IMR-90 (cell line): ENCODE results near the gene HELZ. TPM values are rescaled to one million over a fixed set of nuclear protein-coding genes. Genes with fewer than 3 reads are reported as not detected.

ENCODE experiments used
- ATAC-seq: fragments of 200-7000 bp; cut with Tn5 transposase; 2 replicates; pipeline ENCODE4 v1.9.1; 2020; ENCODE audit warnings: low read depth, mild to moderate bottlenecking, moderate library complexity
- BruUV-seq: library from RNA; stranded (reverse); fragments of 400-500 nt; replicated peaks from 2 replicates; lab custom pipeline; 2021; lab: Mats Ljungman, UMichigan
- CTCF ChIA-PET: fragments of 300-600 bp; formaldehyde crosslinking; extraction: SDS; loops from one replicate; lab custom pipeline; 2021; ENCODE audit warnings: antibody characterized with exemption; lab: Yijun Ruan, JAX
- POLR2A ChIA-PET: fragments of 300-600 bp; sonication (Branson Sonifier 250); formaldehyde crosslinking; loops from one replicate; lab custom pipeline; 2022; ENCODE audit warnings: antibody characterized with exemption; ENCODE audit not compliant: unreplicated experiment; lab: Charles Lee
- DNase-seq: peaks from one replicate; pipeline ENCODE4 v3.0.0; 2013
- H2AFZ ChIP-seq: replicated peaks from 2 replicates; pipeline ENCODE3; 2013; ENCODE audit warnings: low read length, mild to moderate bottlenecking; ENCODE audit not compliant: poor library complexity
- H2AK5ac ChIP-seq: 2 replicates; pipeline ENCODE4 v1.6.1; 2013; ENCODE audit warnings: low read depth, low read length, inconsistent platforms
- H2AK9ac ChIP-seq: replicated peaks from 2 replicates; pipeline ENCODE3; 2013; ENCODE audit warnings: mild to moderate bottlenecking, low read depth, low read length, moderate library complexity; ENCODE audit not compliant: poor library complexity
- H2BK120ac ChIP-seq: 2 replicates; pipeline ENCODE4 v1.6.1; 2013; ENCODE audit warnings: low read depth, low read length, inconsistent platforms
- H2BK15ac ChIP-seq: 3 replicates; pipeline ENCODE4 v1.6.1; 2013; ENCODE audit warnings: low read depth, low read length, inconsistent platforms
- H2BK20ac ChIP-seq: 2 replicates; pipeline ENCODE4 v1.6.1; 2013; ENCODE audit warnings: low read depth, mild to moderate bottlenecking, inconsistent platforms, low read length, moderate library complexity
- H2BK5ac ChIP-seq: 2 replicates; pipeline ENCODE4 v1.6.1; 2013; ENCODE audit warnings: mild to moderate bottlenecking, low read depth, low read length, inconsistent platforms; ENCODE audit not compliant: poor library complexity, severe bottlenecking
- H3K14ac ChIP-seq: replicated peaks from 2 replicates; pipeline ENCODE4 v1.6.1; 2013; ENCODE audit warnings: low read depth, low read length, inconsistent platforms
- H3K18ac ChIP-seq: 2 replicates; pipeline ENCODE4 v1.6.1; 2013; ENCODE audit warnings: low read depth, low read length, control low read depth
- H3K23ac ChIP-seq: 2 replicates; pipeline ENCODE4 v1.6.1; 2013; ENCODE audit warnings: low read depth, low read length, inconsistent platforms
- H3K27ac ChIP-seq: 2 replicates; pipeline ENCODE4 v1.5.1; 2013; ENCODE audit warnings: mild to moderate bottlenecking, control low read depth, low read length; ENCODE audit not compliant: insufficient read depth
- H3K27me3 ChIP-seq: 2 replicates; pipeline ENCODE4 v1.6.1; 2013; ENCODE audit warnings: low read length; ENCODE audit not compliant: control insufficient read depth, insufficient read depth
- H3K36me3 ChIP-seq: 2 replicates; pipeline ENCODE4 v1.6.1; 2013; ENCODE audit warnings: low read length, mixed read lengths; ENCODE audit not compliant: control insufficient read depth, insufficient read depth
- H3K4ac ChIP-seq: 2 replicates; pipeline ENCODE4 v1.6.1; 2013; ENCODE audit warnings: low read depth, low read length, inconsistent platforms
- H3K4me1 ChIP-seq: 2 replicates; pipeline ENCODE4 v1.6.1; 2013; ENCODE audit warnings: low read length, mixed read lengths; ENCODE audit not compliant: control insufficient read depth, insufficient read depth
- H3K4me2 ChIP-seq: 2 replicates; pipeline ENCODE4 v1.6.1; 2013; ENCODE audit warnings: low read depth, mild to moderate bottlenecking, control low read depth, low read length, moderate library complexity
- H3K4me3 ChIP-seq: 2 replicates; pipeline ENCODE4 v1.5.1; 2013; ENCODE audit warnings: low read depth, mild to moderate bottlenecking, control low read depth, low read length, moderate library complexity; ENCODE audit not compliant: insufficient read depth
- H3K56ac ChIP-seq: 2 replicates; pipeline ENCODE4 v1.6.1; 2013; ENCODE audit warnings: low read length, inconsistent platforms; ENCODE audit not compliant: insufficient read depth; ENCODE audit errors: extremely low read depth
- H3K79me1 ChIP-seq, 2 experiments: 2 replicates each; pipeline ENCODE4 v1.6.1; 2013; ENCODE audit warnings: low read length in 2 of 2, inconsistent platforms in 1 of 2, low read depth in 1 of 2
- H3K9ac ChIP-seq: 2 replicates; pipeline ENCODE4 v1.6.1; 2013; ENCODE audit warnings: low read depth, low read length, control low read depth
- H3K9me1 ChIP-seq: 2 replicates; pipeline ENCODE4 v1.6.1; 2013; ENCODE audit warnings: low read length, inconsistent platforms; ENCODE audit not compliant: insufficient read depth
- H3K9me3 ChIP-seq: 2 replicates; pipeline ENCODE4 v1.6.1; 2013; ENCODE audit warnings: low read length; ENCODE audit not compliant: control insufficient read depth, insufficient read depth
- H4K20me1 ChIP-seq: 2 replicates; pipeline ENCODE4 v1.6.1; 2013; ENCODE audit warnings: low read length, inconsistent platforms; ENCODE audit not compliant: insufficient read depth
- H4K5ac ChIP-seq: 2 replicates; pipeline ENCODE4 v1.6.1; 2013; ENCODE audit warnings: mild to moderate bottlenecking, low read depth, low read length, control low read depth
- H4K8ac ChIP-seq, 2 experiments: 2 replicates each; pipeline ENCODE4 v1.6.1; 2013; ENCODE audit warnings: low read depth in 2 of 2, low read length in 2 of 2, control low read depth in 1 of 2, inconsistent platforms in 1 of 2
- H4K91ac ChIP-seq: 2 replicates; pipeline ENCODE4 v1.6.1; 2013; ENCODE audit warnings: low read depth, low read length, inconsistent platforms; ENCODE audit not compliant: insufficient read depth
- BHLHE40 ChIP-seq: fragments of 150-350 bp; IDR thresholded peaks from 2 replicates; pipeline ENCODE4 v1.6.1; 2016; ENCODE audit warnings: mild to moderate bottlenecking, low read depth, low read length
- CEBPB ChIP-seq: IDR thresholded peaks from 2 replicates; pipeline ENCODE4 v1.6.1; 2012; ENCODE audit warnings: low read depth, low read length, improper control_type of control experiment
- ELK1 ChIP-seq: fragments of 150-350 bp; IDR thresholded peaks from 2 replicates; pipeline ENCODE4 v1.6.1; 2016; ENCODE audit warnings: low read depth, mild to moderate bottlenecking, low read length, moderate library complexity, borderline replicate concordance
- FOS ChIP-seq: fragments of 150-350 bp; IDR thresholded peaks from 2 replicates; pipeline ENCODE4 v1.6.1; 2016; ENCODE audit warnings: low read depth, low read length
- MAFK ChIP-seq: IDR thresholded peaks from 2 replicates; pipeline ENCODE4 v1.6.1; 2012; ENCODE audit warnings: low read depth, low read length, improper control_type of control experiment
- MAZ ChIP-seq: IDR thresholded peaks from 2 replicates; pipeline ENCODE4 v1.6.1; 2012; ENCODE audit warnings: low read depth, mild to moderate bottlenecking, low read length, improper control_type of control experiment, moderate library complexity, borderline replicate concordance
- MXI1 ChIP-seq: IDR thresholded peaks from 2 replicates; pipeline ENCODE4 v1.6.1; 2012; ENCODE audit warnings: low read depth, mild to moderate bottlenecking, low read length, moderate library complexity, borderline replicate concordance
- POLR2A ChIP-seq: IDR thresholded peaks from 2 replicates; pipeline ENCODE4 v1.6.1; 2012; ENCODE audit warnings: mild to moderate bottlenecking, low read depth, low read length
- RAD21 ChIP-seq: IDR thresholded peaks from 2 replicates; pipeline ENCODE4 v1.6.1; 2012; ENCODE audit warnings: low read length, improper control_type of control experiment
- RCOR1 ChIP-seq: IDR thresholded peaks from 2 replicates; pipeline ENCODE4 v1.6.1; 2012; ENCODE audit warnings: mild to moderate bottlenecking, low read length, improper control_type of control experiment; ENCODE audit not compliant: insufficient replicate concordance
- RFX5 ChIP-seq: IDR thresholded peaks from 2 replicates; pipeline ENCODE4 v1.8.0; 2012; ENCODE audit warnings: low read depth, mild to moderate bottlenecking, low read length, moderate library complexity
- SMC3 ChIP-seq: fragments of 150-350 bp; IDR thresholded peaks from 2 replicates; pipeline ENCODE4 v1.6.1; 2016; ENCODE audit warnings: low read depth, mild to moderate bottlenecking, antibody characterized with exemption, low read length, moderate library complexity
- USF2 ChIP-seq: fragments of 150-350 bp; IDR thresholded peaks from 2 replicates; pipeline ENCODE4 v1.6.1; 2017; ENCODE audit warnings: mild to moderate bottlenecking, antibody characterized with exemption, low read length, low read depth
- WGBS, 2 experiments: methylation state at CpG; one replicate each; pipeline versions ENCODE4 v1.1.5 to v1.1.7; 2013; ENCODE audit warnings: missing lambda C conversion rate in 2 of 2; ENCODE audit not compliant: insufficient read length in 1 of 2; ENCODE audit errors: extremely low coverage in 2 of 2; 5-methylcytosine and 5-hydroxymethylcytosine counted together
- dilution Hi-C: fragments of 300-500 bp; cut with HindIII; formaldehyde crosslinking; loops from one replicate; pipeline ENCODE4 v1.14.3; 2018; ENCODE audit warnings: low sequenced_read_pairs; ENCODE audit not compliant: unreplicated experiment
- in situ Hi-C: fragments of 300-500 bp; cut with MboI; formaldehyde crosslinking; loops from 3 replicates; pipeline ENCODE4 v1.14.3; 2019; ENCODE audit warnings: low sequenced_read_pairs, inconsistent platforms, mixed read lengths
- intact Hi-C: fragments of 100-400 bp; cut with micrococcal nuclease; formaldehyde crosslinking; loops from 2 replicates; pipeline ENCODE4 v1.10.0; 2022
- polyA plus RNA-seq, 3 experiments: library from polyadenylated mRNA; depleted of rRNA; stranded (reverse); fragments of >200 nt; gene quantifications; 2 replicates each; pipeline ENCODE4 v1.2.3, GENCODE V29; 2012; ENCODE audit warnings: low replicate concordance in 1 of 3
- total RNA-seq: library from RNA; depleted of rRNA; stranded (reverse); fragments of >200 nt; gene quantifications from 2 replicates; pipeline ENCODE4 v1.2.3, GENCODE V29; 2012
- TF ChIP-seq, protein P1 (sequence below): conservative IDR thresholded peaks from 2 replicates; pipeline ENCODE4 v1.5.1; 2012; ENCODE audit warnings: mild to moderate bottlenecking, low read depth, low read length, improper control_type of control experiment

Gene HELZ
- total and polyA plus RNA-seq, 2 of the 4 experiments (the other 2 are of a cell fraction): 8.0 to 60.6 TPM

DNA sequence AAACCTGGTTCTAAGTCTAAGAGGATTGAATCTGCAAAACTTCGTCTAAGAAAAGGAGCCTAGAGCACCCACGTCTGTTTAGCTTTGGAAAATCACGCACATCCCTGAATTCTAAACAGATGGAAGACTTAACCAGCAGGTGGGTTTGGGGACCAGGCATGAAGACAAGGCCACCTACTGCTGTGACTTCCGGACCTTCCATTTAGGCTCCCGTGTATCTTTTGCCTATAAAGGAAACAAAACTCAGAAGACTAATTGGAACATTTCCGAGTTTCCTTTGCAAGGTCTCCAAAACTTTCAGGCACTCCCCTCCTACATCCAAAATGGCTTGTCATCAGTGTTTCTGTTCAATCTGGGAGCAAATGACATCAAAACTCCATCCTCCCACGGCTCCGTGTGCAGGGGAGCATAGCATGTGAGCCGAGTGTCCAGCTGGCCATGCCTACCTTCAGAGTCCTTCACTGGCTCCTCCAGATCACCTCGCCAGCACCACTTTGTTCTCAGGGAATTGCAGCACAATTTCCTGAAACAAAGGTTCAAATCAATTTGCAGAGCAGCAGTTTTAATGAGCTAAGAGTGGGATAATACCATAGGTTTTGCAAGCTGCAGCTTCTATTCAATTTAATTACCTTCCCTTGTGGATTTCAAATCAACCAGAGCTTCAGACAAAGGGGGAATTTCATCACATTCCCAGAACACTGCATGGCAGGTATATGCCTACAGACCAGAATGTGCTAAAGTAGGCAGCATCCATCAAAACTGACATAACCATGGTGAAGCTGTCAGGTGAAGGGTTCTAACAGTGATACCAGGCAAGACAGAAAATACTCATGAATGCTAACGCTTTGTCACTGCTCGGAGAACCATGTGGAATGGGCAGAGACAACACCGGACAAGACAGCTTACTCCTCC, 177.2 kb downstream of the HELZ start:
- Histone ChIP-seq H3K9me3 (no peaks in the 10 kb centered on the region), H2BK15ac (no peak overlapping the region), H3K27ac (no peak overlapping the region), H3K9me1 (0 out of 2 replicates have a peak, but pooled peaks cover 2% of the 10 kb centered on the region), H3K4ac (no peak overlapping the region), H3K14ac (no peak overlapping the region; the same call in 1 of the 2 replicates), H3K56ac (no peak overlapping the region), H3K4me1 (peaks cover 4% of the 10 kb centered on the region), H4K8ac (no peak overlapping the region), H2BK20ac (no peak overlapping the region), H3K23ac (no peak overlapping the region; the same call in 1 of the 2 replicates), H4K91ac (no peak overlapping the region), H2AK9ac (no peak overlapping the region), H2AK5ac (no peak overlapping the region), H3K79me1 (no peaks in the 10 kb centered on the region; a peak in 1 of 4 replicates), H3K36me3 (peaks cover 3% of the 10 kb centered on the region; the same call in 1 of the 2 replicates), H3K18ac (no peak overlapping the region), H4K20me1 (no peaks in the 10 kb centered on the region), H3K4me3 (no peak overlapping the region), H2AFZ (no peak overlapping the region), H2BK120ac (no peak overlapping the region), H3K4me2 (no peak overlapping the region), H3K9ac (no peak overlapping the region), H3K27me3 (no peaks in the 10 kb centered on the region), H2BK5ac (no peak overlapping the region), H4K5ac (no peak overlapping the region)
- 100% methylated on average over 2 of the region's 13 CpGs; no CpG with 5 or more reads in 1 of the 2 experiments for WGBS, 2 experiments
- ChIA-PET CTCF (interaction anchor here (2.0 kb wide), 1 partner anchor 10 kb away, joined by 8 read pairs; no protein-coding TSS in a partner anchor), POLR2A (no interaction called here)
- ATAC-seq (no peak), DNase-seq (no peak)
- dilution Hi-C loops (no loop called here), intact Hi-C loops (no loop called here), in situ Hi-C loops (no loop called here)
- BruUV-seq: no TSS peak
- no peak for TF ChIP-seq SMC3
- TF ChIP-seq ELK1: no peak
- no peak for TF ChIP-seq FOS
- no peak for TF ChIP-seq RAD21
- TF ChIP-seq POLR2A: no peak
- TF ChIP-seq BHLHE40: no peak
- no peak for TF ChIP-seq RCOR1
- TF ChIP-seq MAFK: no peak
- TF ChIP-seq, protein P1, sequence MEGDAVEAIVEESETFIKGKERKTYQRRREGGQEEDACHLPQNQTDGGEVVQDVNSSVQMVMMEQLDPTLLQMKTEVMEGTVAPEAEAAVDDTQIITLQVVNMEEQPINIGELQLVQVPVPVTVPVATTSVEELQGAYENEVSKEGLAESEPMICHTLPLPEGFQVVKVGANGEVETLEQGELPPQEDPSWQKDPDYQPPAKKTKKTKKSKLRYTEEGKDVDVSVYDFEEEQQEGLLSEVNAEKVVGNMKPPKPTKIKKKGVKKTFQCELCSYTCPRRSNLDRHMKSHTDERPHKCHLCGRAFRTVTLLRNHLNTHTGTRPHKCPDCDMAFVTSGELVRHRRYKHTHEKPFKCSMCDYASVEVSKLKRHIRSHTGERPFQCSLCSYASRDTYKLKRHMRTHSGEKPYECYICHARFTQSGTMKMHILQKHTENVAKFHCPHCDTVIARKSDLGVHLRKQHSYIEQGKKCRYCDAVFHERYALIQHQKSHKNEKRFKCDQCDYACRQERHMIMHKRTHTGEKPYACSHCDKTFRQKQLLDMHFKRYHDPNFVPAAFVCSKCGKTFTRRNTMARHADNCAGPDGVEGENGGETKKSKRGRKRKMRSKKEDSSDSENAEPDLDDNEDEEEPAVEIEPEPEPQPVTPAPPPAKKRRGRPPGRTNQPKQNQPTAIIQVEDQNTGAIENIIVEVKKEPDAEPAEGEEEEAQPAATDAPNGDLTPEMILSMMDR: no peak
- TF ChIP-seq CEBPB: no peak
- no peak for TF ChIP-seq MXI1
- no peak for TF ChIP-seq USF2
- no peak for TF ChIP-seq RFX5
- no peak for TF ChIP-seq MAZ
